IMR-90 (cell line): ENCODE results near the gene PLCH2. TPM values are rescaled to one million over a fixed set of nuclear protein-coding genes. Genes with fewer than 3 reads are reported as not detected.

ENCODE experiments used
- ATAC-seq: fragments of 200-7000 bp; cut with Tn5 transposase; 2 replicates; pipeline ENCODE4 v1.9.1; 2020; ENCODE audit warnings: low read depth, mild to moderate bottlenecking, moderate library complexity
- BruUV-seq: library from RNA; stranded (reverse); fragments of 400-500 nt; replicated peaks from 2 replicates; lab custom pipeline; 2021; lab: Mats Ljungman, UMichigan
- CTCF ChIA-PET: fragments of 300-600 bp; formaldehyde crosslinking; extraction: SDS; loops from one replicate; lab custom pipeline; 2021; ENCODE audit warnings: antibody characterized with exemption; lab: Yijun Ruan, JAX
- POLR2A ChIA-PET: fragments of 300-600 bp; sonication (Branson Sonifier 250); formaldehyde crosslinking; loops from one replicate; lab custom pipeline; 2022; ENCODE audit warnings: antibody characterized with exemption; ENCODE audit not compliant: unreplicated experiment; lab: Charles Lee
- DNase-seq: peaks from one replicate; pipeline ENCODE4 v3.0.0; 2013
- H2AFZ ChIP-seq: replicated peaks from 2 replicates; pipeline ENCODE3; 2013; ENCODE audit warnings: low read length, mild to moderate bottlenecking; ENCODE audit not compliant: poor library complexity
- H2AK5ac ChIP-seq: 2 replicates; pipeline ENCODE4 v1.6.1; 2013; ENCODE audit warnings: low read depth, low read length, inconsistent platforms
- H2AK9ac ChIP-seq: replicated peaks from 2 replicates; pipeline ENCODE3; 2013; ENCODE audit warnings: mild to moderate bottlenecking, low read depth, low read length, moderate library complexity; ENCODE audit not compliant: poor library complexity
- H2BK120ac ChIP-seq: 2 replicates; pipeline ENCODE4 v1.6.1; 2013; ENCODE audit warnings: low read depth, low read length, inconsistent platforms
- H2BK15ac ChIP-seq: 3 replicates; pipeline ENCODE4 v1.6.1; 2013; ENCODE audit warnings: low read depth, low read length, inconsistent platforms
- H2BK20ac ChIP-seq: 2 replicates; pipeline ENCODE4 v1.6.1; 2013; ENCODE audit warnings: low read depth, mild to moderate bottlenecking, inconsistent platforms, low read length, moderate library complexity
- H2BK5ac ChIP-seq: 2 replicates; pipeline ENCODE4 v1.6.1; 2013; ENCODE audit warnings: mild to moderate bottlenecking, low read depth, low read length, inconsistent platforms; ENCODE audit not compliant: poor library complexity, severe bottlenecking
- H3K14ac ChIP-seq: replicated peaks from 2 replicates; pipeline ENCODE4 v1.6.1; 2013; ENCODE audit warnings: low read depth, low read length, inconsistent platforms
- H3K18ac ChIP-seq: 2 replicates; pipeline ENCODE4 v1.6.1; 2013; ENCODE audit warnings: low read depth, low read length, control low read depth
- H3K23ac ChIP-seq: 2 replicates; pipeline ENCODE4 v1.6.1; 2013; ENCODE audit warnings: low read depth, low read length, inconsistent platforms
- H3K27ac ChIP-seq: 2 replicates; pipeline ENCODE4 v1.5.1; 2013; ENCODE audit warnings: mild to moderate bottlenecking, control low read depth, low read length; ENCODE audit not compliant: insufficient read depth
- H3K27me3 ChIP-seq: 2 replicates; pipeline ENCODE4 v1.6.1; 2013; ENCODE audit warnings: low read length; ENCODE audit not compliant: control insufficient read depth, insufficient read depth
- H3K36me3 ChIP-seq: 2 replicates; pipeline ENCODE4 v1.6.1; 2013; ENCODE audit warnings: low read length, mixed read lengths; ENCODE audit not compliant: control insufficient read depth, insufficient read depth
- H3K4ac ChIP-seq: 2 replicates; pipeline ENCODE4 v1.6.1; 2013; ENCODE audit warnings: low read depth, low read length, inconsistent platforms
- H3K4me1 ChIP-seq: 2 replicates; pipeline ENCODE4 v1.6.1; 2013; ENCODE audit warnings: low read length, mixed read lengths; ENCODE audit not compliant: control insufficient read depth, insufficient read depth
- H3K4me2 ChIP-seq: 2 replicates; pipeline ENCODE4 v1.6.1; 2013; ENCODE audit warnings: low read depth, mild to moderate bottlenecking, control low read depth, low read length, moderate library complexity
- H3K4me3 ChIP-seq: 2 replicates; pipeline ENCODE4 v1.5.1; 2013; ENCODE audit warnings: low read depth, mild to moderate bottlenecking, control low read depth, low read length, moderate library complexity; ENCODE audit not compliant: insufficient read depth
- H3K56ac ChIP-seq: 2 replicates; pipeline ENCODE4 v1.6.1; 2013; ENCODE audit warnings: low read length, inconsistent platforms; ENCODE audit not compliant: insufficient read depth; ENCODE audit errors: extremely low read depth
- H3K79me1 ChIP-seq, 2 experiments: 2 replicates each; pipeline ENCODE4 v1.6.1; 2013; ENCODE audit warnings: low read length in 2 of 2, inconsistent platforms in 1 of 2, low read depth in 1 of 2
- H3K9ac ChIP-seq: 2 replicates; pipeline ENCODE4 v1.6.1; 2013; ENCODE audit warnings: low read depth, low read length, control low read depth
- H3K9me1 ChIP-seq: 2 replicates; pipeline ENCODE4 v1.6.1; 2013; ENCODE audit warnings: low read length, inconsistent platforms; ENCODE audit not compliant: insufficient read depth
- H3K9me3 ChIP-seq: 2 replicates; pipeline ENCODE4 v1.6.1; 2013; ENCODE audit warnings: low read length; ENCODE audit not compliant: control insufficient read depth, insufficient read depth
- H4K20me1 ChIP-seq: 2 replicates; pipeline ENCODE4 v1.6.1; 2013; ENCODE audit warnings: low read length, inconsistent platforms; ENCODE audit not compliant: insufficient read depth
- H4K5ac ChIP-seq: 2 replicates; pipeline ENCODE4 v1.6.1; 2013; ENCODE audit warnings: mild to moderate bottlenecking, low read depth, low read length, control low read depth
- H4K8ac ChIP-seq, 2 experiments: 2 replicates each; pipeline ENCODE4 v1.6.1; 2013; ENCODE audit warnings: low read depth in 2 of 2, low read length in 2 of 2, control low read depth in 1 of 2, inconsistent platforms in 1 of 2
- H4K91ac ChIP-seq: 2 replicates; pipeline ENCODE4 v1.6.1; 2013; ENCODE audit warnings: low read depth, low read length, inconsistent platforms; ENCODE audit not compliant: insufficient read depth
- BHLHE40 ChIP-seq: fragments of 150-350 bp; IDR thresholded peaks from 2 replicates; pipeline ENCODE4 v1.6.1; 2016; ENCODE audit warnings: mild to moderate bottlenecking, low read depth, low read length
- CEBPB ChIP-seq: IDR thresholded peaks from 2 replicates; pipeline ENCODE4 v1.6.1; 2012; ENCODE audit warnings: low read depth, low read length, improper control_type of control experiment
- ELK1 ChIP-seq: fragments of 150-350 bp; IDR thresholded peaks from 2 replicates; pipeline ENCODE4 v1.6.1; 2016; ENCODE audit warnings: low read depth, mild to moderate bottlenecking, low read length, moderate library complexity, borderline replicate concordance
- FOS ChIP-seq: fragments of 150-350 bp; IDR thresholded peaks from 2 replicates; pipeline ENCODE4 v1.6.1; 2016; ENCODE audit warnings: low read depth, low read length
- MAFK ChIP-seq: IDR thresholded peaks from 2 replicates; pipeline ENCODE4 v1.6.1; 2012; ENCODE audit warnings: low read depth, low read length, improper control_type of control experiment
- MAZ ChIP-seq: IDR thresholded peaks from 2 replicates; pipeline ENCODE4 v1.6.1; 2012; ENCODE audit warnings: low read depth, mild to moderate bottlenecking, low read length, improper control_type of control experiment, moderate library complexity, borderline replicate concordance
- MXI1 ChIP-seq: IDR thresholded peaks from 2 replicates; pipeline ENCODE4 v1.6.1; 2012; ENCODE audit warnings: low read depth, mild to moderate bottlenecking, low read length, moderate library complexity, borderline replicate concordance
- NFE2L2 ChIP-seq: fragments of 150-350 bp; IDR thresholded peaks from 2 replicates; pipeline ENCODE4 v1.6.1; 2016; ENCODE audit warnings: low read depth, mild to moderate bottlenecking, low read length
- POLR2A ChIP-seq: IDR thresholded peaks from 2 replicates; pipeline ENCODE4 v1.6.1; 2012; ENCODE audit warnings: mild to moderate bottlenecking, low read depth, low read length
- RAD21 ChIP-seq: IDR thresholded peaks from 2 replicates; pipeline ENCODE4 v1.6.1; 2012; ENCODE audit warnings: low read length, improper control_type of control experiment
- RCOR1 ChIP-seq: IDR thresholded peaks from 2 replicates; pipeline ENCODE4 v1.6.1; 2012; ENCODE audit warnings: mild to moderate bottlenecking, low read length, improper control_type of control experiment; ENCODE audit not compliant: insufficient replicate concordance
- RFX5 ChIP-seq: IDR thresholded peaks from 2 replicates; pipeline ENCODE4 v1.8.0; 2012; ENCODE audit warnings: low read depth, mild to moderate bottlenecking, low read length, moderate library complexity
- SMC3 ChIP-seq: fragments of 150-350 bp; IDR thresholded peaks from 2 replicates; pipeline ENCODE4 v1.6.1; 2016; ENCODE audit warnings: low read depth, mild to moderate bottlenecking, antibody characterized with exemption, low read length, moderate library complexity
- USF2 ChIP-seq: fragments of 150-350 bp; IDR thresholded peaks from 2 replicates; pipeline ENCODE4 v1.6.1; 2017; ENCODE audit warnings: mild to moderate bottlenecking, antibody characterized with exemption, low read length, low read depth
- WGBS, 2 experiments: methylation state at CpG; one replicate each; pipeline versions ENCODE4 v1.1.5 to v1.1.7; 2013; ENCODE audit warnings: missing lambda C conversion rate in 2 of 2; ENCODE audit not compliant: insufficient read length in 1 of 2; ENCODE audit errors: extremely low coverage in 2 of 2; 5-methylcytosine and 5-hydroxymethylcytosine counted together
- dilution Hi-C: fragments of 300-500 bp; cut with HindIII; formaldehyde crosslinking; loops from one replicate; pipeline ENCODE4 v1.14.3; 2018; ENCODE audit warnings: low sequenced_read_pairs; ENCODE audit not compliant: unreplicated experiment
- in situ Hi-C: fragments of 300-500 bp; cut with MboI; formaldehyde crosslinking; loops from 3 replicates; pipeline ENCODE4 v1.14.3; 2019; ENCODE audit warnings: low sequenced_read_pairs, inconsistent platforms, mixed read lengths
- intact Hi-C: fragments of 100-400 bp; cut with micrococcal nuclease; formaldehyde crosslinking; loops from 2 replicates; pipeline ENCODE4 v1.10.0; 2022
- polyA plus RNA-seq, 3 experiments: library from polyadenylated mRNA; depleted of rRNA; stranded (reverse); fragments of >200 nt; gene quantifications; 2 replicates each; pipeline ENCODE4 v1.2.3, GENCODE V29; 2012; ENCODE audit warnings: low replicate concordance in 1 of 3
- total RNA-seq: library from RNA; depleted of rRNA; stranded (reverse); fragments of >200 nt; gene quantifications from 2 replicates; pipeline ENCODE4 v1.2.3, GENCODE V29; 2012

PLCH2 gene
- total and polyA plus RNA-seq, 2 of the 4 experiments (the other 2 are of a cell fraction) = 0.18 to 1.9 TPM

GRCh38 chr1:2525920-2526823 lies 50.1 kb downstream of the PLCH2 start, which contains the start of gene PANK4:
PANK4 (minus strand) TSS chr1:2526596; CDS start chr1:2526587, 9 bp downstream.
- ATAC-seq (peak; percentile 96), DNase-seq (peak; percentile 93)
- peak within 1 kb of the TSS; percentile 97 for H3K27ac ChIP-seq
- H3K4ac ChIP-seq = peak within 1 kb of the TSS; percentile 83
- no peak within 1 kb of the TSS for H2BK15ac ChIP-seq
- no peaks in the 10 kb centered on the region for H3K9me3 ChIP-seq
- peak within 1 kb of the TSS; percentile 60; the same call in 1 of the 2 replicates for H3K23ac ChIP-seq
- H4K8ac ChIP-seq = peak within 1 kb of the TSS; percentile 75 to 81; a peak in 3 of 4 replicates
- peaks cover 25% of the 10 kb centered on the region for H3K4me1 ChIP-seq
- peaks cover 44% of the 10 kb centered on the region for H4K20me1 ChIP-seq
- peak within 1 kb of the TSS; percentile 75 for H2BK5ac ChIP-seq
- H3K9ac ChIP-seq = peak within 1 kb of the TSS; percentile 94
- in situ Hi-C loops (loop anchor here (25.0 kb wide), 1 partner anchor 339 kb away; the partner anchor contains the start of gene FAAP20), intact Hi-C loops (loop anchor here (5.0 kb wide), 1 partner anchor 114 kb away; the partner anchor contains the start of gene PEX10), dilution Hi-C loops (no loop called here)
- peak within 1 kb of the TSS; percentile 89 for H2AK5ac ChIP-seq
- peak within 1 kb of the TSS; percentile 72 for H3K14ac ChIP-seq
- H3K9me1 ChIP-seq = peaks cover 13% of the 10 kb centered on the region
- no TSS peak for BruUV-seq
- peak within 1 kb of the TSS; percentile 57 for H2BK120ac ChIP-seq
- peak within 1 kb of the TSS; percentile 88 for H2AFZ ChIP-seq
- H3K79me1 ChIP-seq = peaks cover 7 to 39% of the 10 kb centered on the region in 2 experiments
- POLR2A ChIA-PET = interaction anchor here (0.6 kb wide), 1 partner anchor 74 kb away, joined by 3 read pairs; no protein-coding TSS in a partner anchor
- peak within 1 kb of the TSS; percentile 95 for H3K4me2 ChIP-seq
- 0 out of 2 replicates have a peak within 1 kb of the TSS, but pooled peaks have one; percentile 22 for H2BK20ac ChIP-seq
- H3K56ac ChIP-seq = peak within 1 kb of the TSS; percentile 69
- peaks cover 4% of the 10 kb centered on the region; the same call in 1 of the 2 replicates for H3K36me3 ChIP-seq
- no peak within 1 kb of the TSS; the same call in 1 of the 2 replicates for H3K18ac ChIP-seq
- peaks cover 21% of the 10 kb centered on the region; the same call in 1 of the 2 replicates for H3K27me3 ChIP-seq
- H2AK9ac ChIP-seq = peak within 1 kb of the TSS; percentile 92
- H3K4me3 ChIP-seq = peak within 1 kb of the TSS; percentile 99
- CTCF ChIA-PET = interaction anchor here (1.1 kb wide), 1 partner anchor 9 kb away, joined by 3 read pairs; no protein-coding TSS in a partner anchor
- WGBS, 2 experiments = 1% methylated on average over 26 of the region's 107 CpGs; no CpG with 5 or more reads in 1 of the 2 experiments
- peak within 1 kb of the TSS; percentile 68 for H4K91ac ChIP-seq
- H4K5ac ChIP-seq = peak within 1 kb of the TSS; percentile 51; the same call in 1 of the 2 replicates
- TF ChIP-seq RAD21 = no peak
- TF ChIP-seq FOS = no peak
- TF ChIP-seq NFE2L2 = no peak
- no peak for TF ChIP-seq RCOR1
- TF ChIP-seq CEBPB = no peak
- no peak for TF ChIP-seq BHLHE40
- TF ChIP-seq MXI1 = peak; percentile 12; the same call in 1 of the 2 replicates
- TF ChIP-seq RFX5 = no peak
- peak; percentile 93 for TF ChIP-seq POLR2A
- TF ChIP-seq MAZ = peak; percentile 54; the same call in 1 of the 2 replicates
- no peak for TF ChIP-seq MAFK
- TF ChIP-seq ELK1 = no peak
- TF ChIP-seq USF2 = no peak
- TF ChIP-seq SMC3 = no peak; the same call in 1 of the 2 replicates
